Stimulated activated memory B cell treated with anti-CD40 and anti-IgM and Interleukin-4, amounts not matched to agents 10 μg/mL and 1 μg/mL and 100 μg/mL, for 72 hours (primary cell): Measurements from ENCODE around the gene GJB6.
A peak's percentile ranks its signal among the peaks of the same experiment; 100 is the strongest.

Experiments used
- ATAC-seq: fragments of 150-1000 bp; cut with Tn5 transposase; 2 replicates; pipeline ENCODE4 v1.10.0; 2021
- H3K27ac Mint-ChIP-seq: one replicate; pipeline ENCODE4 v1.8.0; 2022; ENCODE audit warnings: mild to moderate bottlenecking, mixed read lengths
- H3K27me3 Mint-ChIP-seq: one replicate; pipeline ENCODE4 v1.8.0; 2022; ENCODE audit warnings: mixed read lengths
- H3K36me3 Mint-ChIP-seq: one replicate; pipeline ENCODE4 v1.8.0; 2022; ENCODE audit warnings: mixed read lengths
- H3K4me1 Mint-ChIP-seq: one replicate; pipeline ENCODE4 v1.8.0; 2022; ENCODE audit warnings: mixed read lengths
- H3K4me3 Mint-ChIP-seq: one replicate; pipeline ENCODE4 v1.8.0; 2022; ENCODE audit warnings: mild to moderate bottlenecking, moderate library complexity, mixed read lengths
- H3K9me3 Mint-ChIP-seq: one replicate; pipeline ENCODE4 v1.8.0; 2022; ENCODE audit warnings: mixed read lengths

Gene GJB6

GRCh38 chr13:20247403-20247802, 15.3 kb upstream of the GJB6 start:
- ATAC-seq, result peak; percentile 8
- peaks cover 11% of the 10 kb centered on the region for H3K27me3 Mint-ChIP-seq
- no peak overlapping the region for H3K4me3 Mint-ChIP-seq
- H3K36me3 Mint-ChIP-seq, result no peaks in the 10 kb centered on the region
- H3K9me3 Mint-ChIP-seq, result peaks cover 2% of the 10 kb centered on the region
- no peaks in the 10 kb centered on the region for H3K4me1 Mint-ChIP-seq
- no peak overlapping the region for H3K27ac Mint-ChIP-seq

GRCh38 chr13:20241593-20241992, 9.5 kb upstream of the GJB6 start:
- H3K27ac Mint-ChIP-seq, result no peak overlapping the region
- ATAC-seq, result no peak
- no peaks in the 10 kb centered on the region for H3K4me1 Mint-ChIP-seq
- no peaks in the 10 kb centered on the region for H3K36me3 Mint-ChIP-seq
- H3K4me3 Mint-ChIP-seq, result no peak overlapping the region
- H3K9me3 Mint-ChIP-seq, result peaks cover 2% of the 10 kb centered on the region
- peaks cover 60% of the 10 kb centered on the region for H3K27me3 Mint-ChIP-seq

- Mint-ChIP-seq H3K4me1 (no peaks in the 10 kb centered on the region), H3K4me3 (no peak overlapping the region), H3K27ac (no peak overlapping the region), H3K36me3 (no peaks in the 10 kb centered on the region), H3K9me3 (peaks cover 2% of the 10 kb centered on the region), H3K27me3 (peaks cover 61% of the 10 kb centered on the region)
- ATAC-seq, result peak; percentile 16
Measured at GRCh38 chr13:20239748-20240147, 7.6 kb upstream of the GJB6 start.

GRCh38 chr13:20232556-20233277, 598 bp upstream of the GJB6 start:
- Mint-ChIP-seq H3K27ac (no peak overlapping the region), H3K4me3 (no peak overlapping the region), H3K27me3 (peaks cover 48% of the 10 kb centered on the region), H3K36me3 (no peaks in the 10 kb centered on the region), H3K9me3 (no peaks in the 10 kb centered on the region), H3K4me1 (no peaks in the 10 kb centered on the region)
- peak; percentile 9 for ATAC-seq

GRCh38 chr13:20230913-20231838, 943 bp downstream of the GJB6 start:
- H3K36me3 Mint-ChIP-seq, result no peaks in the 10 kb centered on the region
- H3K4me3 Mint-ChIP-seq, result peak overlapping the region; percentile 18
- no peaks in the 10 kb centered on the region for H3K4me1 Mint-ChIP-seq
- H3K9me3 Mint-ChIP-seq, result no peaks in the 10 kb centered on the region
- no peak for ATAC-seq
- H3K27me3 Mint-ChIP-seq, result peaks cover 36% of the 10 kb centered on the region
- no peak overlapping the region for H3K27ac Mint-ChIP-seq

- no peak overlapping the region for H3K4me3 Mint-ChIP-seq
Measured at GRCh38 chr13:20227730-20228129, 4.4 kb downstream of the GJB6 start.

GRCh38 chr13:20227288-20227687, 4.8 kb downstream of the GJB6 start:
- peaks cover 40% of the 10 kb centered on the region for H3K27me3 Mint-ChIP-seq
- H3K4me3 Mint-ChIP-seq, result no peak overlapping the region
- ATAC-seq, result no peak
- no peak overlapping the region for H3K27ac Mint-ChIP-seq
- no peaks in the 10 kb centered on the region for H3K36me3 Mint-ChIP-seq
- H3K4me1 Mint-ChIP-seq, result no peaks in the 10 kb centered on the region
- H3K9me3 Mint-ChIP-seq, result no peaks in the 10 kb centered on the region

More at GRCh38 chr13:20227730-20228129, 4.4 kb downstream of the GJB6 start:
- Mint-ChIP-seq H3K27ac (no peak overlapping the region), H3K36me3 (no peaks in the 10 kb centered on the region), H3K9me3 (no peaks in the 10 kb centered on the region), H3K27me3 (peaks cover 42% of the 10 kb centered on the region), H3K4me1 (no peaks in the 10 kb centered on the region)
- ATAC-seq, result no peak

GRCh38 chr13:20222553-20222952, 9.6 kb downstream of the GJB6 start:
- no peak for ATAC-seq
- H3K27ac Mint-ChIP-seq, result no peak overlapping the region

GRCh38 chr13:20221772-20222171, 10.3 kb downstream of the GJB6 start:
- ATAC-seq, result no peak
- Mint-ChIP-seq H3K27me3 (peaks cover 27% of the 10 kb centered on the region), H3K36me3 (no peaks in the 10 kb centered on the region), H3K9me3 (peaks cover 2% of the 10 kb centered on the region), H3K27ac (no peak overlapping the region), H3K4me3 (no peak overlapping the region), H3K4me1 (peaks cover 7% of the 10 kb centered on the region)

More at GRCh38 chr13:20222553-20222952, 9.6 kb downstream of the GJB6 start:
- Mint-ChIP-seq H3K4me3 (no peak overlapping the region), H3K27me3 (peaks cover 27% of the 10 kb centered on the region), H3K36me3 (no peaks in the 10 kb centered on the region), H3K4me1 (peaks cover 7% of the 10 kb centered on the region), H3K9me3 (peaks cover 2% of the 10 kb centered on the region)

- Mint-ChIP-seq H3K27ac (no peak overlapping the region), H3K4me3 (no peak overlapping the region), H3K27me3 (peaks cover 10% of the 10 kb centered on the region), H3K4me1 (peaks cover 7% of the 10 kb centered on the region), H3K36me3 (no peaks in the 10 kb centered on the region), H3K9me3 (peaks cover 2% of the 10 kb centered on the region)
- ATAC-seq, result no peak
Measured at GRCh38 chr13:20219577-20219976, 12.5 kb downstream of the GJB6 start.

- no peak overlapping the region for H3K27ac Mint-ChIP-seq
- peaks cover 8% of the 10 kb centered on the region for H3K9me3 Mint-ChIP-seq
- peaks cover 7% of the 10 kb centered on the region for H3K4me1 Mint-ChIP-seq
Measured at GRCh38 chr13:20217168-20217567, 15.0 kb downstream of the GJB6 start.

GRCh38 chr13:20209948-20210347, 22.2 kb downstream of the GJB6 start:
- Mint-ChIP-seq H3K9me3 (peaks cover 6% of the 10 kb centered on the region), H3K4me1 (no peaks in the 10 kb centered on the region), H3K4me3 (no peak overlapping the region), H3K27ac (no peak overlapping the region), H3K36me3 (no peaks in the 10 kb centered on the region), H3K27me3 (peaks cover 47% of the 10 kb centered on the region)
- no peak for ATAC-seq

More at GRCh38 chr13:20217168-20217567, 15.0 kb downstream of the GJB6 start:
- Mint-ChIP-seq H3K4me3 (no peak overlapping the region), H3K27me3 (peaks cover 11% of the 10 kb centered on the region), H3K36me3 (no peaks in the 10 kb centered on the region)
- ATAC-seq, result no peak

- Mint-ChIP-seq H3K36me3 (no peaks in the 10 kb centered on the region), H3K4me3 (no peak overlapping the region), H3K27ac (no peak overlapping the region), H3K9me3 (peaks cover under 1% of the 10 kb centered on the region), H3K27me3 (peaks cover 38% of the 10 kb centered on the region), H3K4me1 (no peaks in the 10 kb centered on the region)
- ATAC-seq, result no peak
Measured at GRCh38 chr13:20206698-20207235, 25.4 kb downstream of the GJB6 start.

- Mint-ChIP-seq H3K4me3 (no peak overlapping the region), H3K4me1 (no peaks in the 10 kb centered on the region), H3K27ac (no peak overlapping the region), H3K9me3 (peaks cover 3% of the 10 kb centered on the region), H3K27me3 (peaks cover 38% of the 10 kb centered on the region), H3K36me3 (no peaks in the 10 kb centered on the region)
- ATAC-seq, result no peak
Measured at GRCh38 chr13:20206065-20206697, 25.9 kb downstream of the GJB6 start.

GRCh38 chr13:20198781-20199180, 33.3 kb downstream of the GJB6 start:
- Mint-ChIP-seq H3K36me3 (peaks cover 5% of the 10 kb centered on the region), H3K4me1 (peaks cover 12% of the 10 kb centered on the region), H3K27ac (no peak overlapping the region), H3K9me3 (peaks cover 3% of the 10 kb centered on the region), H3K27me3 (peaks cover 35% of the 10 kb centered on the region), H3K4me3 (no peak overlapping the region)
- ATAC-seq, result no peak
